Erythroblast (primary cell): Measurements from ENCODE around the gene ITGA2B.

Experiments used
- GATA1 ChIP-seq: IDR thresholded peaks from 2 replicates; pipeline ENCODE4 v1.6.1; 2011; ENCODE audit warnings: low read depth, mild to moderate bottlenecking, control low read depth, low read length, moderate library complexity
- POLR2A ChIP-seq: IDR thresholded peaks from 2 replicates; pipeline ENCODE4 v1.6.1; 2011; ENCODE audit warnings: mild to moderate bottlenecking, low read length

GRCh38 chr17:44384823-44385286 is 4.6 kb downstream of the ITGA2B start:
- TF ChIP-seq POLR2A, result no peak
- no peak for TF ChIP-seq GATA1
